SK-N-SH (cell line): ENCODE data around the gene SCN8A. TPM values are rescaled to one million over a fixed set of nuclear protein-coding genes. Genes with fewer than 3 reads are reported as not detected.

Experiments
- CTCF ChIA-PET: fragments of 300-600, 350-600 bp; formaldehyde crosslinking; extraction: SDS; loops from one replicate; lab custom pipeline; 2021; lab: Yijun Ruan, JAX
- POLR2A ChIA-PET: fragments of 350-600 bp; sonication (Branson Sonifier 250); formaldehyde crosslinking; extraction: SDS; loops from one replicate; lab custom pipeline; 2020; ENCODE audit warnings: antibody characterized with exemption, inconsistent platforms; lab: Yijun Ruan, JAX
- DNase-seq: peaks from one replicate; pipeline ENCODE4 v3.0.0; 2012
- H2AFZ ChIP-seq: fragments of 200-600 bp; sonication (generic); 2 replicates; pipeline ENCODE4 v1.8.1; 2016; ENCODE audit warnings: antibody characterized with exemption, mild to moderate bottlenecking, low read depth
- H3F3A ChIP-seq: fragments of 200-600 bp; sonication (generic); replicated peaks from 2 replicates; pipeline ENCODE3; 2016; ENCODE audit warnings: antibody characterized with exemption, mild to moderate bottlenecking; ENCODE audit not compliant: insufficient read depth
- H3K27ac ChIP-seq, 2 experiments: fragments of 200-500 bp in 1 of 2; fragments of 200-600 bp in 1 of 2; sonication (Bioruptor generic) in 1 of 2; sonication (generic), shearing (Covaris generic) in 1 of 2; 2 replicates each; pipeline versions ENCODE4 v1.5.1 to v1.6.1; 2014 to 2016; ENCODE audit warnings: low read depth in 2 of 2, inconsistent platforms in 1 of 2, low read length in 1 of 2, mild to moderate bottlenecking in 1 of 2, mixed read lengths in 1 of 2
- H3K27me3 ChIP-seq: fragments of 200-600 bp; sonication (generic), shearing (Covaris generic); 2 replicates; pipeline ENCODE4 v1.6.1; 2016; ENCODE audit warnings: mixed run types; ENCODE audit not compliant: insufficient read depth
- H3K36me3 ChIP-seq, 2 experiments: fragments of 200-500 bp in 1 of 2; fragments of 200-600 bp in 1 of 2; sonication (Bioruptor generic) in 1 of 2; sonication (generic) in 1 of 2; replicated peaks in 1 of 2; 2 replicates each; pipeline versions ENCODE3 to v1.5.1; 2014 to 2016; ENCODE audit warnings: low read length in 1 of 2, mild to moderate bottlenecking in 1 of 2; ENCODE audit not compliant: insufficient read depth in 2 of 2, control insufficient read depth in 1 of 2
- H3K4me1 ChIP-seq, 2 experiments: fragments of 200-500 bp in 1 of 2; fragments of 200-600 bp in 1 of 2; sonication (Bioruptor generic) in 1 of 2; sonication (generic), shearing (Covaris generic) in 1 of 2; 2 replicates each; pipeline versions ENCODE4 v1.5.1 to v1.6.1; 2014 to 2016; ENCODE audit warnings: low read depth in 1 of 2, low read length in 1 of 2, mixed run types in 1 of 2; ENCODE audit not compliant: insufficient read depth in 2 of 2, control insufficient read depth in 1 of 2
- H3K4me2 ChIP-seq: fragments of 200-600 bp; sonication (generic), shearing (Covaris generic); 2 replicates; pipeline ENCODE4 v1.6.1; 2017; ENCODE audit warnings: mixed run types
- H3K4me3 ChIP-seq, 2 experiments: fragments of 200-500 bp in 1 of 2; fragments of 200-600 bp in 1 of 2; sonication (Bioruptor generic) in 1 of 2; sonication (generic), shearing (Covaris generic) in 1 of 2; 2 replicates each; pipeline versions ENCODE4 v1.5.1 to v1.8.1; 2014 to 2016; ENCODE audit warnings: low read depth in 2 of 2, inconsistent platforms in 1 of 2, low read length in 1 of 2, mild to moderate bottlenecking in 1 of 2, mixed read lengths in 1 of 2, moderate library complexity in 1 of 2
- H3K79me2 ChIP-seq: fragments of 200-600 bp; sonication (generic); 2 replicates; pipeline ENCODE4 v1.8.1; 2017; ENCODE audit warnings: mild to moderate bottlenecking; ENCODE audit not compliant: insufficient read depth
- H3K9ac ChIP-seq: fragments of 200-600 bp; sonication (generic); 2 replicates; pipeline ENCODE4 v1.6.1; 2017; ENCODE audit warnings: mixed run types
- H3K9me2 ChIP-seq: fragments of 200-600 bp; sonication (generic); 2 replicates; pipeline ENCODE4 v1.6.1; 2017; ENCODE audit warnings: mixed run types
- H3K9me3 ChIP-seq: fragments of 200-600 bp; sonication (generic); 2 replicates; pipeline ENCODE4 v1.6.1; 2017; ENCODE audit warnings: mixed run types, mild to moderate bottlenecking, moderate library complexity
- H4K20me1 ChIP-seq: fragments of 200-600 bp; sonication (generic); 2 replicates; pipeline ENCODE4 v1.6.1; 2017; ENCODE audit warnings: mild to moderate bottlenecking, mixed run types; ENCODE audit not compliant: insufficient read depth
- CHD2 ChIP-seq: fragments of 150-350 bp; IDR thresholded peaks from 2 replicates; pipeline ENCODE4 v1.6.1; 2018; ENCODE audit warnings: low read length; ENCODE audit not compliant: partially characterized antibody
- ELF1 ChIP-seq: IDR thresholded peaks from 2 replicates; pipeline ENCODE4 v1.4.0; 2012
- EP300 ChIP-seq, 2 experiments: IDR thresholded peaks; 2 replicates each; pipeline versions ENCODE4 v1.4.0 to v1.6.1; 2012; ENCODE audit warnings: borderline replicate concordance in 1 of 2, low read depth in 1 of 2, low read length in 1 of 2
- EZH2phosphoT487 ChIP-seq: fragments of 200-600 bp; sonication (generic); IDR thresholded peaks from 2 replicates; pipeline ENCODE4 v1.6.1; 2017; ENCODE audit warnings: low read depth, mixed run types, mild to moderate bottlenecking, antibody characterized with exemption, moderate library complexity, borderline replicate concordance
- FOXJ3 ChIP-seq: sonication (generic); formaldehyde crosslinking; IDR thresholded peaks from 2 replicates; pipeline ENCODE4 v1.5.1; 2020; ENCODE audit warnings: mild to moderate bottlenecking, missing genetic modification reagents
- GABPA ChIP-seq: IDR thresholded peaks from 2 replicates; pipeline ENCODE4 v1.4.0; 2012; ENCODE audit warnings: low read depth, mild to moderate bottlenecking
- NFIC ChIP-seq: IDR thresholded peaks from 2 replicates; pipeline ENCODE4 v1.4.0; 2012; ENCODE audit warnings: borderline replicate concordance
- NRF1 ChIP-seq: IDR thresholded peaks from 2 replicates; pipeline ENCODE4 v1.6.1; 2012; ENCODE audit warnings: low read depth, mild to moderate bottlenecking, low read length
- RCOR1 ChIP-seq: fragments of 150-350 bp; IDR thresholded peaks from 2 replicates; pipeline ENCODE4 v1.6.1; 2017; ENCODE audit warnings: antibody characterized with exemption, low read length
- RFX5 ChIP-seq: IDR thresholded peaks from 2 replicates; pipeline ENCODE4 v1.6.1; 2012; ENCODE audit warnings: mild to moderate bottlenecking, improper control_type of control experiment, low read length
- RXRA ChIP-seq: IDR thresholded peaks from 2 replicates; pipeline ENCODE4 v1.4.0; 2012; ENCODE audit warnings: low read depth, mild to moderate bottlenecking, borderline replicate concordance
- SIN3A ChIP-seq: IDR thresholded peaks from 2 replicates; pipeline ENCODE4 v1.6.1; 2012; ENCODE audit warnings: low read depth, mild to moderate bottlenecking, low read length, moderate library complexity, borderline replicate concordance
- SMC3 ChIP-seq: IDR thresholded peaks from 2 replicates; pipeline ENCODE4 v1.6.1; 2012; ENCODE audit warnings: low read depth, low read length, improper control_type of control experiment
- YY1 ChIP-seq: IDR thresholded peaks from 2 replicates; pipeline ENCODE4 v1.4.0; 2012; ENCODE audit warnings: low read depth, mild to moderate bottlenecking
- WGBS: methylation state at CpG from one replicate; pipeline ENCODE4 v1.1.6; 2017; ENCODE audit warnings: low lambda C conversion rate; 5-methylcytosine and 5-hydroxymethylcytosine counted together
- polyA plus RNA-seq, 3 experiments: library from polyadenylated mRNA; depleted of rRNA; stranded (reverse); fragments of >200 nt; gene quantifications; 2 replicates each; pipeline ENCODE4 v1.2.3, GENCODE V29; 2012
- TF ChIP-seq, protein P1 (sequence below): IDR thresholded peaks from 2 replicates; pipeline ENCODE4 v1.4.0; 2012; ENCODE audit warnings: low read depth, borderline replicate concordance
- TF ChIP-seq, protein P2 (sequence below): fragments of 150-350 bp; IDR thresholded peaks from 2 replicates; pipeline ENCODE4 v1.6.1; 2017; ENCODE audit warnings: antibody characterized with exemption, low read length, low read depth, borderline replicate concordance
- TF ChIP-seq, protein P3 (sequence below): fragments of 200-600 bp; sonication (generic); IDR thresholded peaks from 2 replicates; pipeline ENCODE4 v1.6.1; 2017; ENCODE audit warnings: antibody characterized with exemption, mild to moderate bottlenecking, moderate library complexity
- TF ChIP-seq, protein P4 (sequence below): IDR thresholded peaks from 2 replicates; pipeline ENCODE4; 2012
- TF ChIP-seq, protein P5 (sequence below): IDR thresholded peaks from 2 replicates; pipeline ENCODE4 v1.6.1; 2012; ENCODE audit warnings: mild to moderate bottlenecking, low read depth, low read length, moderate library complexity
- TF ChIP-seq, protein P6 (sequence below): IDR thresholded peaks from 2 replicates; pipeline ENCODE4 v1.4.0; 2012; ENCODE audit warnings: low read depth, borderline replicate concordance

Gene SCN8A
- polyA plus RNA-seq, 1 of the 3 experiments (the other 2 are of a cell fraction), result 7.1 TPM

DNA sequence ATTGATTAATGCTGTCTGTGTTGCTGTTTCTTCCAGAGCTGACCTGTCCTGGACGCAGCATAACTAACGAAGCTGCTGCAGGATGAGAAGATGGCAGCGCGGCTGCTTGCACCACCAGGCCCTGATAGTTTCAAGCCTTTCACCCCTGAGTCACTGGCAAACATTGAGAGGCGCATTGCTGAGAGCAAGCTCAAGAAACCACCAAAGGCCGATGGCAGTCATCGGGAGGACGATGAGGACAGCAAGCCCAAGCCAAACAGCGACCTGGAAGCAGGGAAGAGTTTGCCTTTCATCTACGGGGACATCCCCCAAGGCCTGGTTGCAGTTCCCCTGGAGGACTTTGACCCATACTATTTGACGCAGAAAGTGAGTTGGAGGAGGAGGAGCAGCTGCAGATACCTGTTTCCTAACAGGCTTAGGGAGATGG, 71.7 kb downstream of the SCN8A start:
- Histone ChIP-seq H3K9me3 (no peaks in the 10 kb centered on the region), H3K27me3 (no peaks in the 10 kb centered on the region), H3K4me1 (no peaks in the 10 kb centered on the region), H3K79me2 (peaks cover 13% of the 10 kb centered on the region; the same call in 1 of the 2 replicates), H3F3A (no peaks in the 10 kb centered on the region), H3K27ac (no peak overlapping the region), H3K4me2 (no peak overlapping the region), H4K20me1 (peaks cover 20% of the 10 kb centered on the region; the same call in 1 of the 2 replicates), H3K36me3 (peaks cover 12 to 22% of the 10 kb centered on the region in 2 experiments), H2AFZ (no peak overlapping the region), H3K4me3 (no peak overlapping the region), H3K9me2 (no peaks in the 10 kb centered on the region), H3K9ac (no peak overlapping the region)
- DNase-seq, result no peak
- 93% methylated on average over 11 of the region's 11 CpGs for WGBS
- POLR2A ChIA-PET, result no interaction called here
- CTCF ChIA-PET, result interaction anchor here (1.0 kb wide), 2 partner anchors 50 to 131 kb away, joined by 3 read pairs; no protein-coding TSS in a partner anchor
- TF ChIP-seq FOXJ3 (CRISPR knock-in tag) (no peak), EZH2phosphoT487 (no peak), SIN3A (no peak), GABPA (no peak), RCOR1 (no peak), NRF1 (no peak), YY1 (no peak), RFX5 (no peak), RXRA (no peak), CHD2 (no peak), ELF1 (no peak), NFIC (no peak), SMC3 (no peak), EP300 (IDR thresholded peaks at IDR 0.05; ENCODE audit: borderline replicate concordance in 1 of 2, low read depth in 1 of 2, low read length in 1 of 2) (no peak)
- TF ChIP-seq, protein P1, sequence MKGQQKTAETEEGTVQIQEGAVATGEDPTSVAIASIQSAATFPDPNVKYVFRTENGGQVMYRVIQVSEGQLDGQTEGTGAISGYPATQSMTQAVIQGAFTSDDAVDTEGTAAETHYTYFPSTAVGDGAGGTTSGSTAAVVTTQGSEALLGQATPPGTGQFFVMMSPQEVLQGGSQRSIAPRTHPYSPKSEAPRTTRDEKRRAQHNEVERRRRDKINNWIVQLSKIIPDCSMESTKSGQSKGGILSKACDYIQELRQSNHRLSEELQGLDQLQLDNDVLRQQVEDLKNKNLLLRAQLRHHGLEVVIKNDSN, result no peak
- TF ChIP-seq, protein P2, sequence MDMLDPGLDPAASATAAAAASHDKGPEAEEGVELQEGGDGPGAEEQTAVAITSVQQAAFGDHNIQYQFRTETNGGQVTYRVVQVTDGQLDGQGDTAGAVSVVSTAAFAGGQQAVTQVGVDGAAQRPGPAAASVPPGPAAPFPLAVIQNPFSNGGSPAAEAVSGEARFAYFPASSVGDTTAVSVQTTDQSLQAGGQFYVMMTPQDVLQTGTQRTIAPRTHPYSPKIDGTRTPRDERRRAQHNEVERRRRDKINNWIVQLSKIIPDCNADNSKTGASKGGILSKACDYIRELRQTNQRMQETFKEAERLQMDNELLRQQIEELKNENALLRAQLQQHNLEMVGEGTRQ, result no peak
- TF ChIP-seq, protein P3, sequence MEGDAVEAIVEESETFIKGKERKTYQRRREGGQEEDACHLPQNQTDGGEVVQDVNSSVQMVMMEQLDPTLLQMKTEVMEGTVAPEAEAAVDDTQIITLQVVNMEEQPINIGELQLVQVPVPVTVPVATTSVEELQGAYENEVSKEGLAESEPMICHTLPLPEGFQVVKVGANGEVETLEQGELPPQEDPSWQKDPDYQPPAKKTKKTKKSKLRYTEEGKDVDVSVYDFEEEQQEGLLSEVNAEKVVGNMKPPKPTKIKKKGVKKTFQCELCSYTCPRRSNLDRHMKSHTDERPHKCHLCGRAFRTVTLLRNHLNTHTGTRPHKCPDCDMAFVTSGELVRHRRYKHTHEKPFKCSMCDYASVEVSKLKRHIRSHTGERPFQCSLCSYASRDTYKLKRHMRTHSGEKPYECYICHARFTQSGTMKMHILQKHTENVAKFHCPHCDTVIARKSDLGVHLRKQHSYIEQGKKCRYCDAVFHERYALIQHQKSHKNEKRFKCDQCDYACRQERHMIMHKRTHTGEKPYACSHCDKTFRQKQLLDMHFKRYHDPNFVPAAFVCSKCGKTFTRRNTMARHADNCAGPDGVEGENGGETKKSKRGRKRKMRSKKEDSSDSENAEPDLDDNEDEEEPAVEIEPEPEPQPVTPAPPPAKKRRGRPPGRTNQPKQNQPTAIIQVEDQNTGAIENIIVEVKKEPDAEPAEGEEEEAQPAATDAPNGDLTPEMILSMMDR, result no peak
- TF ChIP-seq, protein P4, sequence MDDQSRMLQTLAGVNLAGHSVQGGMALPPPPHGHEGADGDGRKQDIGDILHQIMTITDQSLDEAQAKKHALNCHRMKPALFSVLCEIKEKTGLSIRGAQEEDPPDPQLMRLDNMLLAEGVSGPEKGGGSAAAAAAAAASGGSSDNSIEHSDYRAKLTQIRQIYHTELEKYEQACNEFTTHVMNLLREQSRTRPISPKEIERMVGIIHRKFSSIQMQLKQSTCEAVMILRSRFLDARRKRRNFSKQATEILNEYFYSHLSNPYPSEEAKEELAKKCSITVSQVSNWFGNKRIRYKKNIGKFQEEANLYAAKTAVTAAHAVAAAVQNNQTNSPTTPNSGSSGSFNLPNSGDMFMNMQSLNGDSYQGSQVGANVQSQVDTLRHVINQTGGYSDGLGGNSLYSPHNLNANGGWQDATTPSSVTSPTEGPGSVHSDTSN, result no peak
- TF ChIP-seq, protein P5, sequence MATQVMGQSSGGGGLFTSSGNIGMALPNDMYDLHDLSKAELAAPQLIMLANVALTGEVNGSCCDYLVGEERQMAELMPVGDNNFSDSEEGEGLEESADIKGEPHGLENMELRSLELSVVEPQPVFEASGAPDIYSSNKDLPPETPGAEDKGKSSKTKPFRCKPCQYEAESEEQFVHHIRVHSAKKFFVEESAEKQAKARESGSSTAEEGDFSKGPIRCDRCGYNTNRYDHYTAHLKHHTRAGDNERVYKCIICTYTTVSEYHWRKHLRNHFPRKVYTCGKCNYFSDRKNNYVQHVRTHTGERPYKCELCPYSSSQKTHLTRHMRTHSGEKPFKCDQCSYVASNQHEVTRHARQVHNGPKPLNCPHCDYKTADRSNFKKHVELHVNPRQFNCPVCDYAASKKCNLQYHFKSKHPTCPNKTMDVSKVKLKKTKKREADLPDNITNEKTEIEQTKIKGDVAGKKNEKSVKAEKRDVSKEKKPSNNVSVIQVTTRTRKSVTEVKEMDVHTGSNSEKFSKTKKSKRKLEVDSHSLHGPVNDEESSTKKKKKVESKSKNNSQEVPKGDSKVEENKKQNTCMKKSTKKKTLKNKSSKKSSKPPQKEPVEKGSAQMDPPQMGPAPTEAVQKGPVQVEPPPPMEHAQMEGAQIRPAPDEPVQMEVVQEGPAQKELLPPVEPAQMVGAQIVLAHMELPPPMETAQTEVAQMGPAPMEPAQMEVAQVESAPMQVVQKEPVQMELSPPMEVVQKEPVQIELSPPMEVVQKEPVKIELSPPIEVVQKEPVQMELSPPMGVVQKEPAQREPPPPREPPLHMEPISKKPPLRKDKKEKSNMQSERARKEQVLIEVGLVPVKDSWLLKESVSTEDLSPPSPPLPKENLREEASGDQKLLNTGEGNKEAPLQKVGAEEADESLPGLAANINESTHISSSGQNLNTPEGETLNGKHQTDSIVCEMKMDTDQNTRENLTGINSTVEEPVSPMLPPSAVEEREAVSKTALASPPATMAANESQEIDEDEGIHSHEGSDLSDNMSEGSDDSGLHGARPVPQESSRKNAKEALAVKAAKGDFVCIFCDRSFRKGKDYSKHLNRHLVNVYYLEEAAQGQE, result no peak
- TF ChIP-seq, protein P6, sequence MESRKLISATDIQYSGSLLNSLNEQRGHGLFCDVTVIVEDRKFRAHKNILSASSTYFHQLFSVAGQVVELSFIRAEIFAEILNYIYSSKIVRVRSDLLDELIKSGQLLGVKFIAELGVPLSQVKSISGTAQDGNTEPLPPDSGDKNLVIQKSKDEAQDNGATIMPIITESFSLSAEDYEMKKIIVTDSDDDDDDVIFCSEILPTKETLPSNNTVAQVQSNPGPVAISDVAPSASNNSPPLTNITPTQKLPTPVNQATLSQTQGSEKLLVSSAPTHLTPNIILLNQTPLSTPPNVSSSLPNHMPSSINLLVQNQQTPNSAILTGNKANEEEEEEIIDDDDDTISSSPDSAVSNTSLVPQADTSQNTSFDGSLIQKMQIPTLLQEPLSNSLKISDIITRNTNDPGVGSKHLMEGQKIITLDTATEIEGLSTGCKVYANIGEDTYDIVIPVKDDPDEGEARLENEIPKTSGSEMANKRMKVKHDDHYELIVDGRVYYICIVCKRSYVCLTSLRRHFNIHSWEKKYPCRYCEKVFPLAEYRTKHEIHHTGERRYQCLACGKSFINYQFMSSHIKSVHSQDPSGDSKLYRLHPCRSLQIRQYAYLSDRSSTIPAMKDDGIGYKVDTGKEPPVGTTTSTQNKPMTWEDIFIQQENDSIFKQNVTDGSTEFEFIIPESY, result no peak
